Lung (tissue), 12 donors: ENCODE data around the gene PGAM2. TPM values are rescaled to one million over a fixed set of nuclear protein-coding genes. Genes with fewer than 3 reads are reported as not detected.

Experiments
- ATAC-seq: fragments of 200-7000 bp; cut with Tn5 transposase; one replicate; pipeline ENCODE4 v1.9.1; 2020; ENCODE audit warnings: moderate number of reproducible peaks; ENCODE audit not compliant: insufficient read depth, low FRiP score
- DNase-seq, 3 donors: peaks; one replicate each; pipeline ENCODE4 v3.0.0-alpha.2; 2013 to 2017
- H3K27ac ChIP-seq, 2 donors: one replicate each; pipeline ENCODE4 v1.5.1; 2013; ENCODE audit warnings: mild to moderate bottlenecking in 2 of 2, moderate library complexity in 2 of 2, control low read depth in 1 of 2, inconsistent platforms in 1 of 2, low read depth in 1 of 2, low read length in 1 of 2
- H3K27me3 ChIP-seq, 3 donors: one replicate each; pipeline ENCODE4 v1.5.1; 2013; ENCODE audit warnings: low read length in 2 of 3; ENCODE audit not compliant: control insufficient read depth in 3 of 3, insufficient read depth in 3 of 3
- H3K36me3 ChIP-seq, 4 donors: one replicate each; pipeline ENCODE4 v1.5.1; 2013; ENCODE audit warnings: low read length in 4 of 4, mild to moderate bottlenecking in 1 of 4, moderate library complexity in 1 of 4; ENCODE audit not compliant: control insufficient read depth in 4 of 4, insufficient read depth in 4 of 4
- H3K4me1 ChIP-seq, 5 donors: one replicate each; pipeline ENCODE4 v1.5.1; 2013; ENCODE audit warnings: low read length in 5 of 5, mild to moderate bottlenecking in 2 of 5, moderate library complexity in 1 of 5; ENCODE audit not compliant: control insufficient read depth in 5 of 5, insufficient read depth in 5 of 5
- H3K4me3 ChIP-seq: one replicate; pipeline ENCODE4 v1.5.1; 2013; ENCODE audit warnings: mild to moderate bottlenecking, control low read depth, moderate library complexity
- H3K9ac ChIP-seq, 2 donors: one replicate each; pipeline ENCODE4 v1.5.1; 2013; ENCODE audit warnings: low read length in 2 of 2, control low read depth in 1 of 2; ENCODE audit not compliant: insufficient read depth in 1 of 2
- H3K9me3 ChIP-seq, 4 donors: one replicate each; pipeline ENCODE4 v1.5.1; 2013; ENCODE audit warnings: low read length in 3 of 4, mild to moderate bottlenecking in 1 of 4, moderate library complexity in 1 of 4; ENCODE audit not compliant: control insufficient read depth in 4 of 4, insufficient read depth in 3 of 4
- WGBS, 2 donors: extraction: QIAGEN DNeasy Blood & Tissue Kit; methylation state at CpG; one replicate each; pipeline ENCODE4 v1.1.7; 2013; 5-methylcytosine and 5-hydroxymethylcytosine counted together
- polyA plus RNA-seq, 2 donors: library from polyadenylated mRNA; stranded (reverse); fragments of 200-250 nt; gene quantifications; one replicate each; pipeline ENCODE4 v1.2.1, GENCODE V29; 2013
- total RNA-seq, 2 donors: library from RNA; depleted of rRNA in 1 of 2; stranded (reverse); fragments of >200 nt in 1 of 2; gene quantifications; one replicate each; pipeline ENCODE4 v1.2.1, GENCODE V29; 2014 to 2021
- TF ChIP-seq, protein P1 (sequence below): IDR thresholded peaks from 2 replicates; pipeline ENCODE4 v1.5.1; 2012; ENCODE audit warnings: mild to moderate bottlenecking; ENCODE audit errors: control extremely low read depth, extremely low read depth
- donor health status: control.
- donor health status: control.
- donor health status: Bipolar disorder and iron deficiency.
- donor health status: healthy.
- donor health status: DM: yes; HTN: yes; CAD: no.

Gene PGAM2
- total and polyA plus RNA-seq, 4 donors: 0.63 to 0.85 (median 0.83) TPM; not detected in 1

- Histone ChIP-seq H3K36me3 (peaks cover 0 to 6% (median 0%) of the 10 kb centered on the region in 4 donors), H3K4me1 (peaks cover 0 to 11% (median 0%) of the 10 kb centered on the region in 5 donors), H3K27ac (no peak overlapping the region), H3K9me3 (no peaks in the 10 kb centered on the region), H3K4me3 (no peak overlapping the region), H3K9ac (no peak overlapping the region), H3K27me3 (peaks cover 0 to 4% (median 0%) of the 10 kb centered on the region in 3 donors)
- TF ChIP-seq, protein P1, sequence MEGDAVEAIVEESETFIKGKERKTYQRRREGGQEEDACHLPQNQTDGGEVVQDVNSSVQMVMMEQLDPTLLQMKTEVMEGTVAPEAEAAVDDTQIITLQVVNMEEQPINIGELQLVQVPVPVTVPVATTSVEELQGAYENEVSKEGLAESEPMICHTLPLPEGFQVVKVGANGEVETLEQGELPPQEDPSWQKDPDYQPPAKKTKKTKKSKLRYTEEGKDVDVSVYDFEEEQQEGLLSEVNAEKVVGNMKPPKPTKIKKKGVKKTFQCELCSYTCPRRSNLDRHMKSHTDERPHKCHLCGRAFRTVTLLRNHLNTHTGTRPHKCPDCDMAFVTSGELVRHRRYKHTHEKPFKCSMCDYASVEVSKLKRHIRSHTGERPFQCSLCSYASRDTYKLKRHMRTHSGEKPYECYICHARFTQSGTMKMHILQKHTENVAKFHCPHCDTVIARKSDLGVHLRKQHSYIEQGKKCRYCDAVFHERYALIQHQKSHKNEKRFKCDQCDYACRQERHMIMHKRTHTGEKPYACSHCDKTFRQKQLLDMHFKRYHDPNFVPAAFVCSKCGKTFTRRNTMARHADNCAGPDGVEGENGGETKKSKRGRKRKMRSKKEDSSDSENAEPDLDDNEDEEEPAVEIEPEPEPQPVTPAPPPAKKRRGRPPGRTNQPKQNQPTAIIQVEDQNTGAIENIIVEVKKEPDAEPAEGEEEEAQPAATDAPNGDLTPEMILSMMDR: no peak
- DNase-seq (peak in 1 of 3 donors; percentile 17), ATAC-seq (no peak)
- 80 to 90% methylated on average over 11 of the region's 11 CpGs for WGBS, 2 donors
Observed at GRCh38 chr7:44067064-44067951, 1.9 kb upstream of the PGAM2 start.

DNA sequence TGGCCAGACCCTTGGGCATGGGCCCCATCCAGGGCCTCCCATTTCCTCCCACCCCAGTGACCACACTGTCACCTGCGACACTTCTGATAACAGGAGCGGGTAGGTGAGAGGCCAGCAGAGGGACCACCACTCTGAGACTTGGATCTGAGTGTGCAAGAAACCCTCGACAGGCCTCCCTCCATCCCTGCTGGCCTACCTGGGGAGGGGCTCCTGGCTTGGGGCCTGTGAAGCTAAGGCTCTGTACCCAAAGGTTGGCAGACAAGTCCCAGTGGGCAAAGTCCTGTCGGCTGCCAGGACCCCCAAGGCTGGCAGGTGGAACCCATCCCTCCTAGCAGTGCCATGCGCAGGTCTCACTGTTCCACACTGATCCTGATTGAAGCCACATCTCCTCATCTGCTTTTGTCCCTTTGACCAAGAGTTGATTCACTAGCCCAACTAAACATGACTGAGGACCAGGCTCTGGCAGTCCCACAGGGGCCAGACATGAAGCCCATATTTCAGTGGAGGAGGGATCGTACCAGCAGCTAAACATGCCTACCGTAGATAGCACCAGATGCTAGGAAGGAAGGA lies 1.2 kb upstream of the PGAM2 start:
- no peak overlapping the region for H3K27ac ChIP-seq
- H3K4me1 ChIP-seq: peaks cover 0 to 11% (median 0%) of the 10 kb centered on the region in 5 donors
- TF ChIP-seq, protein P1: no peak
- H3K9ac ChIP-seq: no peak overlapping the region
- 69 to 71% methylated on average over 7 of the region's 7 CpGs for WGBS, 2 donors
- no peak overlapping the region for H3K4me3 ChIP-seq
- DNase-seq (no peak), ATAC-seq (no peak)
- H3K36me3 ChIP-seq: peaks cover 0 to 6% (median under 1%) of the 10 kb centered on the region in 4 donors
- no peaks in the 10 kb centered on the region for H3K9me3 ChIP-seq
- peaks cover 0 to 4% (median 0%) of the 10 kb centered on the region in 3 donors for H3K27me3 ChIP-seq

GRCh38 chr7:44066111-44066460 lies 719 bp upstream of the PGAM2 start:
- DNase-seq (no peak), ATAC-seq (no peak)
- peaks cover 0 to 11% (median 0%) of the 10 kb centered on the region in 5 donors for H3K4me1 ChIP-seq
- TF ChIP-seq, protein P1: no peak
- H3K4me3 ChIP-seq: no peak overlapping the region
- peak overlapping the region in 1 of 2 donors; percentile 21 for H3K27ac ChIP-seq
- peaks cover 0 to 10% (median 2%) of the 10 kb centered on the region in 4 donors for H3K36me3 ChIP-seq
- WGBS, 2 donors: 39 to 47% methylated on average over 6 of the region's 6 CpGs
- no peak overlapping the region for H3K9ac ChIP-seq
- peaks cover 0 to 4% (median 0%) of the 10 kb centered on the region in 3 donors for H3K27me3 ChIP-seq
- no peaks in the 10 kb centered on the region for H3K9me3 ChIP-seq
